NCI-H146 treated with DMSO at 0.1 percent for 48 hours (cell line): ENCODE measurements around the gene TCF15.
A peak's percentile ranks its signal among the peaks of the same experiment; 100 is the strongest.

Source experiments
- DNase-seq: peaks from one replicate; lab custom pipeline; 2025; ENCODE audit not compliant: unreplicated experiment; lab: John Stamatoyannopoulos, UW

Gene TCF15

GRCh38 chr20:610130-611046 is at the start of gene TCF15:
TSS of gene TCF15 (minus strand) at chr20:610309. CDS start at chr20:610237, 72 bp downstream.
- no peak for DNase-seq

- no peak for DNase-seq
Observed at GRCh38 chr20:658731-659291, 48.7 kb upstream of the TCF15 start.

DNA sequence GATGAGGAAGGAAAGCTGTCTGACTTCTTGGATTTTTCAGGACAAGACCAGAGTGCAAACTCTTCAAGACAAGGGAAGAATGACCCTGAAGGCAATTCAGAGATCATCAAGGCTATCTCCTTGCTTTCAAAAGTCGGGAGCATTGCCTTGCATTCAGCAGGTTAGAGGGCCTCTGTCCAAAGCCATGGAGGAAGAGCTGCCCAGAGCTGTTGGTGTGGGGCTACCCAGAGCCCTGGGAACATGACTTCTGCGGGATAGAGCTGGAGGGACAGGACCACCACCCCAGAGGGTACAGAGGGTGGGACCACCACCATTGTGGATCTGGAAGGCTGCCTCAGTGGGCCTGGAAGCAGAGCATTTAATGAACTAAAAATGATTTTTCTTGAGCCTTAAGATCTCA is 48.1 kb upstream of the TCF15 start:
- DNase-seq = no peak

DNA sequence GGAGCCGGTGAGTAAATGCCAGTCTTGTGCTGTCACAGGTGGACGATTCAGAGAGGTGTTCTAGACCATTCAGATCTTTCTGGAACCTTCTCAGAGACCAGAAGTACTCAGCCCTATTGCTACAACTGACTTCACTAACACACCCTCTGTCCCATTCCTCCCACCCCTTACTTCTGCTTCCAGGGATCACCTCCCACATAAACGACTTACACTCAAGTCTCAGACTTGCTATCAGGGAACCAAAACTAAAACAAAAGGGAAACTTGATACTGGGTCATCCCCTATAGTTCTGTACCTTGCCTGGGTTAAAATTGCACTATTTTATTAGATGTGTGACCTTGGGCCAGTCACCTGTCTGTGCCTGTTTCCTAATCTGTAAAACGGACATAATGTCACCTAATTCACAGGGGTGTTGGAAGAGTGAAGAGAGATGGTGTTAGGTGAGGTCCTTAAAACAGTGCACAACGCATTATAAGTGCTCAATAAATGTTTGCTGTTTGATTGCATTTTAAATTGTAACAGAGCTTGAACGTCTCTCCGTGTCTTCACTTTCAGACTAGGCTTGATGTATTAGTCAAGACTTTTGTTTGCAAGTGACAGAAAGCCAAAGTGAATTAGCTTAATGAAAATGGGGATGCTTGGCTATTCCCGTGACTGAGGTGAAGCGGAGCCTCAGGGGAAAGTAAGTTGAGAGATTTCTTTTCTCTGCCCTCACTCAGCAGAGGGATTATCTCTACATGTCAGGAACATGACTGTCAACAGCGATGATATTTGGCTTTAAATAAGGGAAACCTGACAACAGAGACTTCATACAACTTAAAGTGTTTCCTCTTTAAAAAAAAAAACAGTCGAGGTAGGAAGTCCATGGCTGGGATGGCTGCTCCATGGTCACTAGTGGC is 45.9 kb upstream of the TCF15 start:
- DNase-seq = no peak

- no peak for DNase-seq
Observed at GRCh38 chr20:654417-654750, 44.3 kb upstream of the TCF15 start.

GRCh38 chr20:653590-654416 is 43.7 kb upstream of the TCF15 start:
- no peak for DNase-seq

DNA sequence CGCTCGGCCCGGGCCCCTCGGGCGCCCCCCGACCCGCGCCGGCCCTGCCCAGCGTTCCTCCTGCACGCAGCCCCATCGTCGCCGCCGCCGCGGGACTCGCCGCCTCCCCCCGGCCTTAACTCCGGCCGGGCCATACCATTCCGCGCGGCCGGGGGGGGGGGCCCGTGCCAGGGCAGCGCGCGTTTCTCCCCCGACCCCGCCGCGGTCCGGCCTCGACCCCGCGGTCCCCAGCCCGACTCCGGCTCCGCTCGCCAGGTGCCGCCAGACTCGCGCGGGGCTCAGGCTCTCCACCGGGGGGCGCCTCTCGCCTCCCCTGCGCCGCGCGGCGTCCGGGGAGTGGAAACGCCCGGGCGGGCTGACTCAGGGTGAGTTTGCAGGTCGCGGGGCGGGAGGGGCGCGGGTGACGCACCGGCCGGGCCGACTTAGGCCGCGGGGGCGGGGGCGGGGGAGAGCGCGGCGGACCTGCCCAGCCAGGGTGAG is 43.0 kb upstream of the TCF15 start, which contains the start of gene SRXN1:
Gene SRXN1, minus strand, starts transcription at position 91 of the 480 bp plus-strand sequence. Its CDS starts 15 bp downstream, at position 76.
- peak; percentile 56 for DNase-seq

DNA sequence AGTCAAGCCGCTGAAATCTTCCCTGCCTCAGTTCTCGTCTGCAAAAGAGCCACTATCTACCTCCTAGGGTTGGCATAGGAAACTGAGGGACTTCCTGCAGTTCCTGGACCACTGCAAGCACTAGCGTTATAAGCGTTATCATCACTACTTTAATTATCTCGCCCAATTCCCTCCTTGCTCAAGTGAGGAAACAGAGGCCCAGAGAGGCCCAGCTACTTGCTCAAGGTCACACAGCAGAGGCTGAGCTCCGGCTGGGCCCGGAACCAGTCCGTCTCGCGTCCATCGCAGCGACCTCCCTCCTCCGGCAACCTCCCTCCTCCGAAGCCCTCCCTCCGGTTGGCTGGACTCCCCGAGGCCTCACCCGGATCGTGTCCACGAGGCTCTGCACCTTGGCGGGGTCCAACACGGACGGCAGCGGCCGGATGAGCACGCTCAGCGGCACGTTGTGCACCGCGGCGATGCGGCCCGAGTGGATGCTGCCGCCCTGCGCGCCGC is 42.6 kb upstream of the TCF15 start:
- DNase-seq = no peak

DNA sequence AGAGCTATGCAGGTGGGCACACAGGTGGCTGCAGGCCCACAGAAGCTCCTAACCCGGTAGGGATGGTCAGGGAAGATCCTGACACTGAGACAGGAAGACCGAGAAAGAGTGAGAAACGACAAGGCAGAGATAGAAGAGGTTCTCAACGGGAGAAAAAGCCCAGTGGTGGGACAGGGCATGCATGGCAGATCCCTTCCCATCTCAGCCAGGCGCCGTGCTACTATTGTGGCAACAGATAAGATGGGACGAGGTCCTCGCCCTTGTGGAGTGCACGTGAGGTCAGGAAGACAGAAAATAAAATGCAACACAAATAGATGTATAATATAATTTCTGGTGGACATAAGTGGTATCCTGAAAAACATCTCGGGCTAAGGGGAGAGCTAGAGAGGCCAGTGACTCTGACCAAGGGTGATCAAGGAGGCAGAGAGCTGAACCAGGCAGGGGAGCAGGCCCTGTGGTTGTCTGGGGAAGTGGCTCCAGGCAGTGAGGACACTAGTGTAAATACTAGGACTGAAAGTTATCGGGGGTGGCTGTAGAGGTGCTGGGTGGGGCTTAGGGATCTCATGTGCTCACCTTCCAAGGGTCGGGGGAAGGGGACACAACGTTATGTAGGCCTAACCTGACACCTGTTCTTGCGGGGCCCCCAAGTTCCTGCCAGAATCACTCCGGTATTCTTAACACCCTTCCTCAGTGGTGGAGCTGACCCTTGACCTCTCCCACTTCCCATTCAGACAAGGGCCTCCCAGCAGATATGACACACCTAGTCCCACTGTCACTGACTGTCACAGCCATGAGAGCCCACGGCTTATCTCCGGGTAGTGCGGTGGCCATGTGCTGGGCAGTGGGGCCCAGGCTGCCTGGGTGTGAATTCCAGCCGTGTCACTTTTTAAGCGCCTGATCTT is 41.9 kb upstream of the TCF15 start:
- no peak for DNase-seq

- no peak for DNase-seq
Observed at GRCh38 chr20:650954-651353, 40.8 kb upstream of the TCF15 start.

DNA sequence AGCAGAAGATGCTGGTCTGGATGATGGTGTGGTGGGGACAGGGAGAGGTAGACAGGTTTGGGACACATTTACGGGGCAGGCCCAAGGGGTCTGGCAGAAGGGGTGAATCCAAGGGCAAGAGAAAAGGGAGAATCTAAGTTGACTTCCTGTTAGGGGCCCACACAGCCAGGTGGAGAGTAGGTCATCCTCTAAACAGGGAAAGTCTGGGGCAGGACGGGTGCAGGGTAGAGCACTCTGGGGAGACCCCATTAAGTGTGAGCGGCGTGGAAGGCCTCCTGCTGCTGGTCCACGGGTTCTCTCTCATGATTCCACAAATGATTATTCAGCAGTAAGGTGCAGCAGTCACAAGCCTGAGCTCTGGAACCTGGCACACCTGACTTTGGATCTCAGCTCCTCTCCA is 40.2 kb upstream of the TCF15 start:
- DNase-seq = no peak

- DNase-seq = no peak
Observed at GRCh38 chr20:647479-648019, 37.4 kb upstream of the TCF15 start.

DNA sequence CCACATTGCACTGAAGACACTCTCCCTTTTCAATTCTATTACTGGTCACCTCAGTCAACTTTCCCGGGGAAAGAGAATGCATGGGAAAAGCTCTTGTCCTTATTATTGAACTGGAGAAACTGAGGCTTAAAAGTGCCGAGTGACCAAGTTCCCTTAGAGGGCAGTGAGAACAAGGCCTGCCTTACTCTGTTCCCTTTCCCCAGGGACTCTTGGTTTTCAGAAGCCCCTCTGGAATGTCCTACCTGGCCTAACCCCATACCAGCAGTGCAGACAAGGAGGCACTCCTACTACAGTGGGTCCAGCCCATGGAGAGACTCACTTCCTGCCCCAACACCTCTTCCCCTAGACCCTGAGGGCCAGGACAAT is 36.7 kb upstream of the TCF15 start:
- no peak for DNase-seq

DNA sequence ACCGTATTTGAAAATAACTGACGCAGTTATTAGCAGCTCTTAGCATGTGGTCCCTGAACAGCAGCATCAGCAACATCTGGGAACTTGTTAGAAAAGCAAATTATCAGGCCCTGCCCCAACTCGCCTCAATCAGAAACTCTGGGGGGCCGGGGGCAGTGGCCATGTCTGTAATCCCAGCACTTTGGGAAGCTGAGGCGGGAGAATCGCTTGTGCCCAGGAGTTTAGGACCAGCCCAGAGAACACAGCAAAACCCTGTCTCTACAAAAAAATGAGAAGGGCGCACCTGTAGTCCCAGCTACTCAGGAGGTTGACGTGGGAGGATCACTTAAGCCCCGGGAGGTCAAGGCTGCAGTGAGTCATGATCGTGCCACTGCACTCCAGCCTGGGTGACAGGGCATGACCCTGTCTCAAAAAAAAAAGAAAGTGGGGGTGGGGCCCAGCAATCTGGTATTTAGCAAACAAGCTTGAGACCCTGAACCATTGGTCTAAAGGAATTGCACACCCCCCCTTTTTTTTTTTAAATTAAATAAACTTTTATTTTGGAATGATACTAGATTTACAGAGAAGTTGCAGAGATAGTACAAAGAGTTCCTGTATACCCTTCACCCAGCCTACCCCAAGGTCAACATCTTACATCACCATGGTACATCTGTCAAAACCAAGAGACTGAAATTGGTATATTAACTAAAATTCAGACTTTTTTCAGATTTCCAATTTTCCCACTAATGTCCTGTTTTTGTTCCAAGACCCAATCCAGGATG is 36.2 kb upstream of the TCF15 start:
- no peak for DNase-seq

DNA sequence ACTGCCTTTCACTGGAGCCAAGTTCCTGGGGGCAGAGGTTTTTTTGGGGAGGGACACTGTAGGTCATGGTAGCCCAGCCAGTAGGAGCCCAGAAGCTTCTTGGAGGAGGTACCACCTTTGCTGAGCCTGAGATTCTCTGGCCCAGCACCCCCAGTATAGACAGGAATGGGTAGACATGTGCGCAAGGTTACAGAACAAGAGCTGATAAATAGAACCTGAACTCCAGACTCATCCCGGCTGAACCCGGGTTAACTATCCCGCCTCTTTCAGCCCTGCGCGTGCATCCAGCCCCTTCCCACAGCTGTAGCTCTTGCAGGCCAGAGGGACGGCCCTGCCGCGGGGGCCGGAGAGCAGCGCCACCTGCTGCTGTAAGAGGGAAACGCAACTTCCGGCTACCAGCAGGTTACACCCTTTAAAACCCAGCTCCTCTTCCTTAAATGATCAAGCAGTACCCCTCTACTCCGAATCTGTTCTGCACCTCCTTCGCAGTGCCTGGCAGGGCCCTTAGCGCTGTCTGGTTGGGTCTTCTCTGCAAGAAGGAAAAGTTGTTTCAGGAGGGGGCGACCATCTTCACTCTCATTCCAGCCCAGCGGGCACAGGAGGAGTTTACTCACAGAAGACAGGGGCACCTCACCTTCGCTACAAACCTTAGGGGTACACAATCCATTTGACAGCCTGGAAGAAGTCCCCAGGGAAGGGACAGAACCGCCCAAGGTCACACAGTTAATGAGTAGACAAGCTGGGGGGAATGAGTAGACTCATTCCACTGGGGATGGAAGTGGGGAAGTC is 35.4 kb upstream of the TCF15 start:
- peak; percentile 37 for DNase-seq

GRCh38 chr20:644692-645317 is 34.7 kb upstream of the TCF15 start:
- DNase-seq = no peak
